Endothelial cell of umbilical vein (primary cell): Measurements from ENCODE around the gene UBTD2. TPM values are rescaled to one million over a fixed set of nuclear protein-coding genes. Genes with fewer than 3 reads are reported as not detected.

ENCODE experiments used
- BruUV-seq: library from RNA; stranded (reverse); fragments of 400-500 nt; replicated peaks from 2 replicates; lab custom pipeline; 2021; lab: Mats Ljungman, UMichigan
- CTCF ChIA-PET: fragments of 300-600, 350-600 bp; sonication (Branson Sonifier 250); formaldehyde crosslinking; loops from one replicate; lab custom pipeline; 2021; ENCODE audit warnings: antibody characterized with exemption, inconsistent platforms; lab: Charles Lee
- POLR2A ChIA-PET: fragments of 300-600, 350-600 bp; sonication (Branson Sonifier 250); formaldehyde crosslinking; loops from one replicate; lab custom pipeline; 2021; ENCODE audit warnings: antibody characterized with exemption, inconsistent platforms; lab: Charles Lee
- DNase-seq: peaks from one replicate; pipeline ENCODE4 v3.0.0-alpha.2; 2011; ENCODE audit warnings: low read depth, low spot score
- FAIRE-seq: peaks from 2 replicates; lab custom pipeline; 2011; peaks lifted over from hg19 to GRCh38; lab: Jason Lieb, UNC
- H2AFZ ChIP-seq: 2 replicates; pipeline ENCODE4 v1.6.0; 2012; ENCODE audit warnings: low read depth, low read length, control low read depth, inconsistent platforms
- H3K27ac ChIP-seq: 2 replicates; pipeline ENCODE4 v1.5.1; 2011; ENCODE audit warnings: low read depth, mild to moderate bottlenecking, control low read depth, low read length, moderate library complexity; ENCODE audit not compliant: insufficient read depth
- H3K27me3 ChIP-seq, 2 experiments: 2 replicates each; pipeline versions ENCODE4 v1.6.0 to v1.6.1; 2011; ENCODE audit warnings: low read length in 2 of 2, mixed read lengths in 1 of 2; ENCODE audit not compliant: control insufficient read depth in 2 of 2, insufficient read depth in 2 of 2
- H3K36me3 ChIP-seq, 2 experiments: 2 replicates in 1 of 2; 3 replicates in 1 of 2; pipeline ENCODE4 v1.5.1; 2011; ENCODE audit warnings: low read length in 2 of 2, mild to moderate bottlenecking in 1 of 2, moderate library complexity in 1 of 2; ENCODE audit not compliant: control insufficient read depth in 2 of 2, insufficient read depth in 2 of 2; ENCODE audit errors: extremely low read depth in 1 of 2
- H3K4me1 ChIP-seq: 3 replicates; pipeline ENCODE4 v1.5.1; 2011; ENCODE audit warnings: mild to moderate bottlenecking, low read length; ENCODE audit not compliant: control insufficient read depth, insufficient read depth; ENCODE audit errors: extremely low read depth
- H3K4me2 ChIP-seq: 2 replicates; pipeline ENCODE4 v1.6.1; 2011; ENCODE audit warnings: low read length, control low read depth, mixed read lengths; ENCODE audit not compliant: insufficient read depth
- H3K4me3 ChIP-seq, 3 experiments: fragments of 200-600 bp in 1 of 3; sonication (generic), shearing (Covaris generic) in 1 of 3; replicated peaks in 1 of 3; 2 replicates each; pipeline ENCODE4 v1.5.1; 2011 to 2016; ENCODE audit warnings: control low read depth in 3 of 3, low read length in 3 of 3, mild to moderate bottlenecking in 2 of 3, inconsistent platforms in 1 of 3, low read depth in 1 of 3, moderate library complexity in 1 of 3; ENCODE audit not compliant: insufficient read depth in 1 of 3
- H3K79me2 ChIP-seq: 2 replicates; pipeline ENCODE4 v1.6.0; 2012; ENCODE audit warnings: low read length, inconsistent platforms; ENCODE audit not compliant: control insufficient read depth, insufficient read depth
- H3K9ac ChIP-seq: replicated peaks from 2 replicates; pipeline ENCODE3; 2011; ENCODE audit warnings: low read length, control low read depth; ENCODE audit not compliant: insufficient read depth; ENCODE audit errors: extremely low read depth
- H3K9me1 ChIP-seq: replicated peaks from 3 replicates; pipeline ENCODE4 v1.6.0; 2011; ENCODE audit warnings: mild to moderate bottlenecking, low read length; ENCODE audit not compliant: control insufficient read depth, insufficient read depth; ENCODE audit errors: extremely low read depth
- H3K9me3 ChIP-seq: replicated peaks from 2 replicates; pipeline ENCODE4 v1.5.1; 2012; ENCODE audit warnings: low read length, inconsistent platforms; ENCODE audit not compliant: control insufficient read depth, insufficient read depth
- H4K20me1 ChIP-seq: replicated peaks from 2 replicates; pipeline ENCODE3; 2011; ENCODE audit warnings: mild to moderate bottlenecking, low read length; ENCODE audit not compliant: control insufficient read depth, insufficient read depth; ENCODE audit errors: extremely low read depth
- CTCF ChIP-seq, 2 donors: IDR thresholded peaks; 1 replicate in 1 of 2; 2 replicates in 1 of 2; pipeline ENCODE4 v1.5.1; 2011; ENCODE audit warnings: low read length in 2 of 2, mild to moderate bottlenecking in 2 of 2, moderate library complexity in 2 of 2, control low read depth in 1 of 2, inconsistent platforms in 1 of 2, low read depth in 1 of 2; ENCODE audit not compliant: insufficient read depth in 1 of 2; ENCODE audit errors: extremely low read depth in 1 of 2
- EZH2 ChIP-seq: IDR thresholded peaks from 2 replicates; pipeline ENCODE4 v1.6.1; 2012; ENCODE audit warnings: borderline replicate concordance, low read depth, mild to moderate bottlenecking, moderate library complexity, low read length, inconsistent platforms; ENCODE audit not compliant: severe bottlenecking
- FOS ChIP-seq: IDR thresholded peaks from 2 replicates; pipeline ENCODE4 v1.6.1; 2011; ENCODE audit warnings: mild to moderate bottlenecking, low read length, moderate library complexity, borderline replicate concordance; ENCODE audit not compliant: insufficient read depth
- GATA2 ChIP-seq: IDR thresholded peaks from 2 replicates; pipeline ENCODE4 v1.7.0; 2011; ENCODE audit warnings: low read depth, mild to moderate bottlenecking, moderate library complexity, mixed read lengths, low read length; ENCODE audit not compliant: insufficient read length, insufficient read depth
- JUN ChIP-seq: IDR thresholded peaks from 2 replicates; pipeline ENCODE4 v1.6.1; 2011; ENCODE audit warnings: borderline replicate concordance, low read depth; ENCODE audit not compliant: insufficient read length, insufficient read depth
- MAX ChIP-seq: IDR thresholded peaks from 2 replicates; pipeline ENCODE4 v1.6.1; 2011; ENCODE audit not compliant: insufficient read depth, insufficient read length
- MYC ChIP-seq: IDR thresholded peaks from one replicate; pipeline ENCODE4 v1.6.1; 2011; ENCODE audit warnings: mild to moderate bottlenecking, low read depth, low read length
- POLR2A ChIP-seq: IDR thresholded peaks from 2 replicates; pipeline ENCODE4 v1.6.1; 2012; ENCODE audit warnings: low read depth, mild to moderate bottlenecking, control low read depth, low read length
- POLR2AphosphoS5 ChIP-seq: IDR thresholded peaks from 2 replicates; pipeline ENCODE4 v1.6.1; 2012; ENCODE audit warnings: low read depth, mild to moderate bottlenecking, control low read depth, low read length, moderate library complexity; ENCODE audit not compliant: insufficient read depth
- dilution Hi-C: fragments of 300-500 bp; cut with MboI; formaldehyde crosslinking; loops from one replicate; pipeline ENCODE4 v1.15.0; 2019; ENCODE audit warnings: low sequenced_read_pairs; ENCODE audit not compliant: extremely low pct_ligation_motif_present
- intact Hi-C: fragments of 100-400 bp; cut with micrococcal nuclease; formaldehyde crosslinking; loops from one replicate; pipeline ENCODE4 v1.10.0; 2022
- polyA plus RNA-seq, 4 experiments: library from polyadenylated mRNA; depleted of rRNA in 3 of 4; stranded (reverse) in 3 of 4; unstranded in 1 of 4; fragments of >200 nt; gene quantifications; 2 replicates each; pipeline versions ENCODE4 v1.2.1 to v1.2.3, GENCODE V29; 2011 to 2012; ENCODE audit warnings: missing spikeins in 1 of 4
- total RNA-seq: library from RNA; stranded (reverse); gene quantifications from 2 replicates; pipeline ENCODE4 v1.2.3, GENCODE V29; 2021

The UBTD2 gene
- total and polyA plus RNA-seq, 2 donors (not counting 3 experiments of a cell fraction or from before 2014, with no cell fraction given): 10.1 to 22.6 TPM

GRCh38 chr5:172185096-172185461, 98.5 kb downstream of the UBTD2 start:
- ChIA-PET POLR2A (no interaction called here), CTCF (interaction anchor here (1.1 to 1.6 kb wide), 2 partner anchors 29 to 185 kb away, joined by 3 read pairs; no protein-coding TSS in a partner anchor)

More at GRCh38 chr5:172185096-172185461, 98.5 kb downstream of the UBTD2 start:
- Histone ChIP-seq H3K27ac (no peak overlapping the region), H3K4me3 (no peak overlapping the region), H3K4me1 (peaks cover 17% of the 10 kb centered on the region), H3K4me2 (no peak overlapping the region), H3K27me3 (peaks cover 0 to 2% of the 10 kb centered on the region in 2 experiments), H3K9me1 (no peaks in the 10 kb centered on the region), H3K9me3 (no peaks in the 10 kb centered on the region), H2AFZ (no peak overlapping the region), H3K36me3 (no peaks in the 10 kb centered on the region), H3K79me2 (peaks cover 19% of the 10 kb centered on the region), H4K20me1 (no peaks in the 10 kb centered on the region), H3K9ac (no peak overlapping the region)
- no peak for TF ChIP-seq MAX
- no peak for TF ChIP-seq GATA2
- no peak for TF ChIP-seq MYC
- TF ChIP-seq POLR2A: no peak
- TF ChIP-seq EZH2: no peak
- no peak for TF ChIP-seq JUN
- no peak for TF ChIP-seq FOS
- no peak for TF ChIP-seq CTCF (IDR thresholded peaks at IDR 0.05; ENCODE audit: extremely low read depth in 1 of 2, insufficient read depth in 1 of 2, low read depth in 1 of 2, low read length in 2 of 2)
- TF ChIP-seq POLR2AphosphoS5: no peak
- FAIRE-seq (no peak), DNase-seq (no peak)
- intact Hi-C loops (loop anchor here (5.0 kb wide), 2 partner anchors 43 to 267 kb away; partner anchors contain the start of gene SH3PXD2B), dilution Hi-C loops (no loop called here)
- no TSS peak for BruUV-seq
